GM19468 (cell line): ENCODE results near the gene MAOB.

Source experiments
- ATAC-seq: cut with Tn5 transposase; IDR thresholded peaks from one replicate; pipeline ENCODE4 v1.9.1; 2021; ENCODE audit warnings: mild to moderate bottlenecking, moderate library complexity, moderate number of reproducible peaks; ENCODE audit not compliant: unreplicated experiment; ENCODE audit errors: extremely low read depth

MAOB gene

GRCh38 chrX:43862434-43862833, 19.8 kb downstream of the MAOB start:
- ATAC-seq: no peak

GRCh38 chrX:43861750-43862149, 20.5 kb downstream of the MAOB start:
- ATAC-seq: no peak

GRCh38 chrX:43860646-43861370, 21.4 kb downstream of the MAOB start:
- no peak for ATAC-seq

GRCh38 chrX:43853225-43853828, 28.9 kb downstream of the MAOB start:
- ATAC-seq: no peak

- no peak for ATAC-seq
These were observed 31.6 kb downstream of the MAOB start for GRCh38 chrX:43850629-43851028.

GRCh38 chrX:43849173-43849572, 33.1 kb downstream of the MAOB start:
- no peak for ATAC-seq

GRCh38 chrX:43847352-43847751, 34.9 kb downstream of the MAOB start:
- ATAC-seq: no peak

GRCh38 chrX:43846558-43846957, 35.7 kb downstream of the MAOB start:
- no peak for ATAC-seq

- ATAC-seq: no peak
These were observed 36.5 kb downstream of the MAOB start for GRCh38 chrX:43845776-43846175.

- ATAC-seq: no peak
These were observed 42.0 kb downstream of the MAOB start for GRCh38 chrX:43840265-43840664.

- no peak for ATAC-seq
These were observed 45.6 kb downstream of the MAOB start for GRCh38 chrX:43836435-43837184.

- no peak for ATAC-seq
These were observed 46.7 kb downstream of the MAOB start for GRCh38 chrX:43835559-43835958.

- no peak for ATAC-seq
These were observed 54.5 kb downstream of the MAOB start for GRCh38 chrX:43827791-43828190.

- no peak for ATAC-seq
These were observed 60.2 kb downstream of the MAOB start for GRCh38 chrX:43822014-43822413.

GRCh38 chrX:43817444-43817843, 64.8 kb downstream of the MAOB start:
- no peak for ATAC-seq

GRCh38 chrX:43815209-43815608, 67.0 kb downstream of the MAOB start:
- no peak for ATAC-seq

- ATAC-seq: no peak
These were observed 68.4 kb downstream of the MAOB start for GRCh38 chrX:43813898-43814297.

- ATAC-seq: no peak
These were observed 68.9 kb downstream of the MAOB start for GRCh38 chrX:43813319-43813718.

GRCh38 chrX:43809463-43809862, 72.8 kb downstream of the MAOB start:
- no peak for ATAC-seq

GRCh38 chrX:43808231-43808630, 74.0 kb downstream of the MAOB start:
- no peak for ATAC-seq

- ATAC-seq: no peak
These were observed 76.7 kb downstream of the MAOB start for GRCh38 chrX:43805579-43805978.
